H9 (cell line): Measurements from ENCODE around the gene MGAT4A. TPM values are rescaled to one million over a fixed set of nuclear protein-coding genes. Genes with fewer than 3 reads are reported as not detected.

Experiments
- DNase-seq: peaks from one replicate; pipeline ENCODE4 v3.0.0-alpha.2; 2017
- H2AFZ ChIP-seq: one replicate; pipeline ENCODE4 v1.6.1; 2013; ENCODE audit warnings: mild to moderate bottlenecking, low read length, control low read depth, moderate library complexity
- H2AK5ac ChIP-seq: 2 replicates; pipeline ENCODE4 v1.6.1; 2013; ENCODE audit warnings: low read length, control low read depth, mixed read lengths; ENCODE audit not compliant: insufficient read length
- H2BK120ac ChIP-seq: one replicate; pipeline ENCODE4 v1.6.1; 2013; ENCODE audit warnings: low read depth, mild to moderate bottlenecking, low read length, control low read depth, inconsistent platforms; ENCODE audit not compliant: poor library complexity, severe bottlenecking
- H2BK12ac ChIP-seq: 2 replicates; pipeline ENCODE4 v1.6.1; 2013; ENCODE audit warnings: low read length, control low read depth, mixed read lengths, low read depth; ENCODE audit not compliant: insufficient read length
- H2BK15ac ChIP-seq: 2 replicates; pipeline ENCODE4 v1.6.1; 2013; ENCODE audit warnings: low read depth, low read length, control low read depth
- H2BK20ac ChIP-seq: one replicate; pipeline ENCODE4 v1.6.1; 2013; ENCODE audit warnings: low read depth, mild to moderate bottlenecking, low read length, control low read depth, inconsistent platforms; ENCODE audit not compliant: poor library complexity, severe bottlenecking
- H2BK5ac ChIP-seq: 2 replicates; pipeline ENCODE4 v1.6.1; 2013; ENCODE audit warnings: low read length, control low read depth, mixed read lengths; ENCODE audit not compliant: insufficient read length
- H3K14ac ChIP-seq: 2 replicates; pipeline ENCODE4 v1.6.1; 2013; ENCODE audit warnings: low read length, control low read depth; ENCODE audit not compliant: insufficient read depth
- H3K18ac ChIP-seq: 2 replicates; pipeline ENCODE4 v1.6.1; 2013; ENCODE audit warnings: low read depth, mild to moderate bottlenecking, mixed read lengths, low read length, control low read depth; ENCODE audit not compliant: insufficient read length
- H3K23ac ChIP-seq: 2 replicates; pipeline ENCODE4 v1.6.1; 2013; ENCODE audit warnings: low read length, control low read depth, mixed read lengths, low read depth; ENCODE audit not compliant: insufficient read length
- H3K23me2 ChIP-seq: 2 replicates; pipeline ENCODE4 v1.6.1; 2013; ENCODE audit warnings: low read depth, mild to moderate bottlenecking, mixed read lengths, low read length, control low read depth; ENCODE audit not compliant: insufficient read length, poor library complexity, severe bottlenecking
- H3K27ac ChIP-seq: 2 replicates; pipeline ENCODE4 v1.5.1; 2013; ENCODE audit warnings: low read length, control low read depth, mixed read lengths, low read depth; ENCODE audit not compliant: insufficient read length
- H3K27me3 ChIP-seq: 2 replicates; pipeline ENCODE4 v1.6.1; 2013; ENCODE audit warnings: low read length, control low read depth, inconsistent platforms; ENCODE audit not compliant: insufficient read depth
- H3K4ac ChIP-seq: 2 replicates; pipeline ENCODE4 v1.6.1; 2013; ENCODE audit warnings: low read depth, mild to moderate bottlenecking, control low read depth, inconsistent platforms, low read length, moderate library complexity
- H3K4me1 ChIP-seq: 2 replicates; pipeline ENCODE4 v1.6.1; 2013; ENCODE audit warnings: low read length, control low read depth, inconsistent platforms; ENCODE audit not compliant: insufficient read depth
- H3K4me2 ChIP-seq: 2 replicates; pipeline ENCODE4 v1.6.1; 2013; ENCODE audit warnings: low read length, control low read depth, mixed read lengths; ENCODE audit not compliant: insufficient read length, insufficient read depth
- H3K56ac ChIP-seq: 2 replicates; pipeline ENCODE4 v1.6.1; 2013; ENCODE audit warnings: low read depth, mild to moderate bottlenecking, mixed read lengths, low read length, control low read depth; ENCODE audit not compliant: insufficient read length
- H3K79me1 ChIP-seq: 2 replicates; pipeline ENCODE4 v1.6.1; 2013; ENCODE audit warnings: low read depth, mild to moderate bottlenecking, moderate library complexity, low read length, control low read depth, inconsistent platforms; ENCODE audit not compliant: insufficient read depth, poor library complexity, severe bottlenecking
- H3K79me2 ChIP-seq: 2 replicates; pipeline ENCODE4 v1.6.1; 2013; ENCODE audit warnings: low read length, control low read depth, inconsistent platforms; ENCODE audit not compliant: insufficient read depth
- H3K9ac ChIP-seq: 2 replicates; pipeline ENCODE4 v1.6.1; 2013; ENCODE audit warnings: low read length, control low read depth, mixed read lengths; ENCODE audit not compliant: insufficient read length; ENCODE audit errors: extremely low read depth
- H3K9me3 ChIP-seq: one replicate; pipeline ENCODE4 v1.6.1; 2013; ENCODE audit warnings: low read depth, low read length, inconsistent platforms; ENCODE audit not compliant: control insufficient read depth
- H3T11ph ChIP-seq: one replicate; pipeline ENCODE4 v1.6.1; 2013; ENCODE audit warnings: mild to moderate bottlenecking, low read length, control low read depth, inconsistent platforms
- H4K20me1 ChIP-seq: one replicate; pipeline ENCODE4 v1.6.1; 2013; ENCODE audit not compliant: control insufficient read depth, insufficient read length, insufficient read depth
- H4K5ac ChIP-seq: 2 replicates; pipeline ENCODE4 v1.6.1; 2013; ENCODE audit warnings: low read depth, mild to moderate bottlenecking, mixed read lengths, low read length, control low read depth; ENCODE audit not compliant: insufficient read length
- H4K8ac ChIP-seq: replicated peaks from 2 replicates; pipeline ENCODE4 v1.6.1; 2013; ENCODE audit warnings: low read length, control low read depth, mixed read lengths, low read depth; ENCODE audit not compliant: insufficient read length
- H4K91ac ChIP-seq: 2 replicates; pipeline ENCODE4 v1.6.1; 2013; ENCODE audit warnings: low read depth, mild to moderate bottlenecking, moderate library complexity, mixed read lengths, low read length, control low read depth; ENCODE audit not compliant: insufficient read length
- H3K27ac Mint-ChIP-seq, 3 experiments: 2 replicates in 2 of 3; 3 replicates in 1 of 3; pipeline ENCODE4 v1.8.0; 2020 to 2021; ENCODE audit warnings: mixed read lengths in 3 of 3, mild to moderate bottlenecking in 1 of 3, moderate library complexity in 1 of 3
- H3K27me3 Mint-ChIP-seq: 2 replicates; pipeline ENCODE4 v1.8.0; 2021; ENCODE audit warnings: low read depth, mild to moderate bottlenecking, moderate library complexity, mixed read lengths
- H3K36me3 Mint-ChIP-seq, 3 experiments: 2 replicates in 2 of 3; 3 replicates in 1 of 3; pipeline ENCODE4 v1.8.0; 2020 to 2021; ENCODE audit warnings: low read depth in 3 of 3, mixed read lengths in 3 of 3; ENCODE audit not compliant: insufficient read depth in 1 of 3
- H3K4me1 Mint-ChIP-seq, 2 experiments: 2 replicates each; pipeline ENCODE4 v1.8.0; 2020; ENCODE audit warnings: mixed read lengths in 2 of 2
- H3K4me3 Mint-ChIP-seq, 2 experiments: 2 replicates in 1 of 2; 3 replicates in 1 of 2; pipeline ENCODE4 v1.8.0; 2020 to 2021; ENCODE audit warnings: mild to moderate bottlenecking in 2 of 2, mixed read lengths in 2 of 2, moderate library complexity in 1 of 2
- H3K9me3 Mint-ChIP-seq, 2 experiments: 2 replicates in 1 of 2; 3 replicates in 1 of 2; pipeline ENCODE4 v1.8.0; 2020; ENCODE audit warnings: mild to moderate bottlenecking in 2 of 2, mixed read lengths in 2 of 2, moderate library complexity in 1 of 2
- WGBS: extraction: QIAGEN DNeasy Blood & Tissue Kit; methylation state at CpG from one replicate; pipeline ENCODE4 v1.1.7; 2013; ENCODE audit warnings: missing lambda C conversion rate, low lambda C conversion rate, mixed read lengths; ENCODE audit not compliant: insufficient read length; ENCODE audit errors: extremely low coverage; 5-methylcytosine and 5-hydroxymethylcytosine counted together
- total RNA-seq: library from RNA; stranded (reverse); gene quantifications from 2 replicates; pipeline ENCODE4 v1.2.1, GENCODE V29; 2021
- TF ChIP-seq, protein P1 (sequence below): fragments of 200-600 bp; sonication (generic); conservative IDR thresholded peaks from 3 replicates; pipeline ENCODE4 v1.8.0; 2021; ENCODE audit warnings: antibody characterized with exemption, mild to moderate bottlenecking

Gene MGAT4A
- total RNA-seq, 1 experiment from 2014 or later: 3.5 TPM

GRCh38 chr2:98692090-98693054, 38.6 kb downstream of the MGAT4A start:
- Histone ChIP-seq H2BK20ac (no peak overlapping the region), H4K20me1 (no peaks in the 10 kb centered on the region), H2BK12ac (no peak overlapping the region), H3K79me1 (no peaks in the 10 kb centered on the region), H4K8ac (no peak overlapping the region), H4K91ac (no peak overlapping the region), H3K27ac (no peak overlapping the region), H4K5ac (no peak overlapping the region), H3K18ac (no peak overlapping the region), H3K79me2 (no peaks in the 10 kb centered on the region), H3K4me1 (no peaks in the 10 kb centered on the region), H3K9me3 (no peaks in the 10 kb centered on the region), H3K23me2 (no peaks in the 10 kb centered on the region), H2BK15ac (no peak overlapping the region), H3K14ac (no peak overlapping the region), H3K4ac (no peak overlapping the region), H3K27me3 (no peaks in the 10 kb centered on the region), H2AK5ac (no peak overlapping the region), H3T11ph (no peak overlapping the region), H3K23ac (no peak overlapping the region), H3K56ac (no peak overlapping the region), H3K9ac (no peak overlapping the region), H2BK120ac (no peak overlapping the region), H2BK5ac (no peak overlapping the region), H3K4me2 (no peak overlapping the region), H2AFZ (no peak overlapping the region)
- Mint-ChIP-seq H3K27ac (no peak overlapping the region), H3K27me3 (no peaks in the 10 kb centered on the region), H3K36me3 (no peaks in the 10 kb centered on the region), H3K9me3 (no peaks in the 10 kb centered on the region), H3K4me3 (no peak overlapping the region), H3K4me1 (peaks cover 3 to 6% of the 10 kb centered on the region in 2 experiments)
- DNase-seq: no peak
- no CpG with 5 or more reads among the region's 7 CpGs for WGBS
- TF ChIP-seq, protein P1, sequence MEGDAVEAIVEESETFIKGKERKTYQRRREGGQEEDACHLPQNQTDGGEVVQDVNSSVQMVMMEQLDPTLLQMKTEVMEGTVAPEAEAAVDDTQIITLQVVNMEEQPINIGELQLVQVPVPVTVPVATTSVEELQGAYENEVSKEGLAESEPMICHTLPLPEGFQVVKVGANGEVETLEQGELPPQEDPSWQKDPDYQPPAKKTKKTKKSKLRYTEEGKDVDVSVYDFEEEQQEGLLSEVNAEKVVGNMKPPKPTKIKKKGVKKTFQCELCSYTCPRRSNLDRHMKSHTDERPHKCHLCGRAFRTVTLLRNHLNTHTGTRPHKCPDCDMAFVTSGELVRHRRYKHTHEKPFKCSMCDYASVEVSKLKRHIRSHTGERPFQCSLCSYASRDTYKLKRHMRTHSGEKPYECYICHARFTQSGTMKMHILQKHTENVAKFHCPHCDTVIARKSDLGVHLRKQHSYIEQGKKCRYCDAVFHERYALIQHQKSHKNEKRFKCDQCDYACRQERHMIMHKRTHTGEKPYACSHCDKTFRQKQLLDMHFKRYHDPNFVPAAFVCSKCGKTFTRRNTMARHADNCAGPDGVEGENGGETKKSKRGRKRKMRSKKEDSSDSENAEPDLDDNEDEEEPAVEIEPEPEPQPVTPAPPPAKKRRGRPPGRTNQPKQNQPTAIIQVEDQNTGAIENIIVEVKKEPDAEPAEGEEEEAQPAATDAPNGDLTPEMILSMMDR: no peak
